Transverse colon (tissue), 4 donors: ENCODE results near the gene ZNF490. TPM values are rescaled to one million over a fixed set of nuclear protein-coding genes. Genes with fewer than 3 reads are reported as not detected.
"Not testable (repeated sequence)": the region's sequence is repeated elsewhere in the genome, so short reads cannot be mapped to it uniquely, and the experiment has no call there.

Source experiments
- DNase-seq: peaks from one replicate; pipeline ENCODE4 v3.0.0-alpha.2; 2019
- H3K27ac ChIP-seq, 4 donors: fragments of 200-600 bp; sonication (generic); 2 replicates each; pipeline ENCODE4 v1.5.1; 2016 to 2018; ENCODE audit warnings: inconsistent platforms in 4 of 4
- H3K27me3 ChIP-seq: fragments of 200-600 bp; sonication (generic); 2 replicates; pipeline ENCODE4 v1.5.1; 2017; ENCODE audit warnings: inconsistent platforms
- H3K36me3 ChIP-seq, 4 donors: fragments of 200-600 bp; sonication (generic); 2 replicates each; pipeline ENCODE4 v1.5.1; 2017 to 2019; ENCODE audit warnings: inconsistent platforms in 4 of 4
- H3K4me1 ChIP-seq, 4 donors: fragments of 200-600 bp; sonication (generic); 2 replicates each; pipeline ENCODE4 v1.5.1; 2017 to 2020; ENCODE audit warnings: inconsistent platforms in 4 of 4
- H3K4me3 ChIP-seq, 4 donors: fragments of 200-600 bp; sonication (generic); 1 replicate in 1 of 4; 2 replicates in 3 of 4; pipeline versions ENCODE4 v1.5.1 to v1.6.1; 2017 to 2019; ENCODE audit warnings: inconsistent platforms in 4 of 4
- H3K9me3 ChIP-seq, 2 donors: fragments of 200-600 bp; sonication (generic); 2 replicates each; pipeline ENCODE4 v1.5.1; 2017 to 2019; ENCODE audit warnings: inconsistent platforms in 2 of 2
- CTCF ChIP-seq, 5 experiments: fragments of 200-600 bp in 3 of 5; fragments of 450-650 bp in 2 of 5; sonication (generic) in 3 of 5; IDR thresholded peaks; 1 replicate in 2 of 5; 2 replicates in 3 of 5; pipeline ENCODE4 v1.5.1; 2016 to 2017; ENCODE audit warnings: antibody characterized with exemption in 5 of 5, inconsistent platforms in 3 of 5, mild to moderate bottlenecking in 2 of 5, moderate library complexity in 1 of 5
- EP300 ChIP-seq: sonication (generic); formaldehyde crosslinking; IDR thresholded peaks from one replicate; pipeline ENCODE4 v1.6.1; 2017; ENCODE audit warnings: antibody characterized with exemption, low read depth
- POLR2A ChIP-seq: fragments of 450-650 bp; IDR thresholded peaks from one replicate; pipeline ENCODE4 v1.6.1; 2016; ENCODE audit warnings: antibody characterized with exemption, mild to moderate bottlenecking, moderate library complexity
- POLR2AphosphoS5 ChIP-seq, 3 donors: sonication (generic); formaldehyde crosslinking; IDR thresholded peaks; one replicate each; pipeline ENCODE4 v1.6.1; 2016; ENCODE audit warnings: antibody characterized with exemption in 3 of 3
- WGBS, 2 donors: methylation state at CpG; one replicate each; pipeline ENCODE4 v1.1.5; 2018; ENCODE audit warnings: low coverage in 1 of 2; 5-methylcytosine and 5-hydroxymethylcytosine counted together
- in situ Hi-C, 4 donors: fragments of 200-750 bp; cut with MboI; loops; one replicate each; pipeline versions ENCODE4 v1.15.0 to v1.15.1; 2017; ENCODE audit warnings: low sequenced_read_pairs in 3 of 4, low pct_ligation_motif_present in 1 of 4, low pct_unique_long_range_greater_than_20kb in 1 of 4
- intact Hi-C: fragments of 100-400 bp; cut with DNase I; formaldehyde crosslinking; loops from one replicate; pipeline ENCODE4 v1.15.1; 2023; ENCODE audit warnings: low total_unique reads
- total RNA-seq, 4 donors: library from RNA; depleted of rRNA; stranded (reverse); fragments of >200 nt; gene quantifications; one replicate each; pipeline ENCODE4 v1.1.0, GENCODE V29; 2016

The ZNF490 gene
- total RNA-seq, 4 donors from 2014 or later = 6.7 to 54.9 (median 10.8) TPM

DNA sequence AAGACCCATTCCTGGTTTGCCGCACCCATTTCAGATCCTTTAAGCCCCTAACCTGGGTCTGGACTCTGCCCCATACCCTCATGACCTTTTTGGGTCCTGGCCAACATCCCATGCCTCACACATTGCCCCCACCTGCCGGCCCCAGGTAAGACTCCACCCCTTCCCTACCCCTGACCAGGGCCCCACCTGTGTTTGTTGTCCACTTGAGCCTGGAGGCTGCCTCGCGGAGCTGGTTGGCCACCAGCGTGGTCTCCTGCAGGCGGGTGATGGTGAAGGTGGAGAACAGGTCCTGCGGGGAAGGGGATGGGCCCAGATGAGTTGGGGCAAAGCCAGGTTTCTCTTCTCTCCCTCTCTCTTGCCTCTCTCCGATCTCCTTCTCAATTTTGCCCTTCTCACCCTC, 36.4 kb upstream of the ZNF490 start:
- TF ChIP-seq POLR2AphosphoS5 (IDR thresholded peaks at IDR 0.05) (no peak), EP300 (no peak), CTCF (IDR thresholded peaks at IDR 0.05) (no peak), POLR2A (no peak)
- no peak overlapping the region for H3K27ac ChIP-seq
- no peaks in the 10 kb centered on the region for H3K27me3 ChIP-seq
- peaks cover 3 to 11% (median 9%) of the 10 kb centered on the region in 4 donors for H3K4me1 ChIP-seq
- DNase-seq = no peak
- intact Hi-C loops = no loop called here
- H3K36me3 ChIP-seq = no peaks in the 10 kb centered on the region
- H3K9me3 ChIP-seq = no peaks in the 10 kb centered on the region
- peak overlapping the region in 1 of 4 donors; percentile 36 for H3K4me3 ChIP-seq
- 72% methylated on average over 8 of the region's 8 CpGs; no CpG with 5 or more reads in 1 of the 2 donors for WGBS, 2 donors
- in situ Hi-C loops = no loop called here

DNA sequence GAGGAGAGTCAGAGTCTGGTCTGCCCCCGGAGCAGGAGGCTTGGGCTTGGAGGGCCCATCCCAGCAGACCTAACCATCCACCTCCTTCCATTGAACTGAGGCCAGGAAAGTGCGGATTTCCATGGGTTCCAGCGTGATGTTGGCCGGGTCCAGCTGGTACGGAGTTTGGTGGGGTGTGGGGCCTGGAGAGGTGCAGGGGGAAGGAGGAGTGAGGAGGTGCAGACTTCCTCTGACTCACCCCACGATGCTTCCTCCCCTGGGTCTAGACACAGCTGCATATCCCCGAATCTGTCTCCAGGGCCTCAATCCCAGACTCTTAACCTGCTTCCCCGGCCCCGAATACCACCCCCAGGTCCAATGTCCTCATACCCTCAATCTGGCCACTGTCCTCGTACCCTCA, 35.9 kb upstream of the ZNF490 start:
- Histone ChIP-seq H3K27me3 (no peaks in the 10 kb centered on the region), H3K4me3 (no peak overlapping the region), H3K36me3 (no peaks in the 10 kb centered on the region), H3K4me1 (peaks cover 3 to 11% (median 9%) of the 10 kb centered on the region in 4 donors), H3K9me3 (no peaks in the 10 kb centered on the region), H3K27ac (no peak overlapping the region)
- in situ Hi-C loops (no loop called here), intact Hi-C loops (no loop called here)
- no peak for TF ChIP-seq EP300
- no peak for TF ChIP-seq POLR2A
- TF ChIP-seq CTCF (IDR thresholded peaks at IDR 0.05) = no peak
- TF ChIP-seq POLR2AphosphoS5 (IDR thresholded peaks at IDR 0.05) = no peak
- WGBS, 2 donors = 90% methylated on average over 10 of the region's 10 CpGs; no CpG with 5 or more reads in 1 of the 2 donors
- DNase-seq = no peak

DNA sequence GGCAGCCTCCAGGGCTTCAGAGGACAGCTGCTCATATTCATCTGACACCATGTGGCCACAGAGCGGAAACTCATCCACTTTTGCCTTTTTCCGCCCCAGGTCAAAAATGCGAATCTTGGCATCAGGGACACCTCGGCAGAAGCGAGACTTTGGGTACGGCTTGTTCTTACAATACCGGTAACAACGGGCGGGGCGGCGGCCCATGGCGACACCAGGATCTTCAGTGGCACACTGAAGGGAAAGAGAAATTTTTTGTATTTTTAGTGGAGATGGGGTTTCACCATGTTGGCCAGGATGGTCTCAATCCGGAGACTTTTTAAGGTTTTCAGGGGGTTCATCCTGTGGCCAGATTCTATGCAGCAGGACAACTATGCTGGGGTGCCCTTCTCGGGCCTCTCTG, 33.1 kb upstream of the ZNF490 start:
- intact Hi-C loops, H3K9me3 ChIP-seq, in situ Hi-C loops, H3K27ac ChIP-seq, DNase-seq, H3K4me3 ChIP-seq, H3K27me3 ChIP-seq, H3K36me3 ChIP-seq: not testable (repeated sequence)
- WGBS, 2 donors = 98 to 100% methylated on average over 2 to 14 of the region's 14 CpGs
- peaks cover 3 to 17% (median 15%) of the 10 kb centered on the region in 4 donors for H3K4me1 ChIP-seq

DNA sequence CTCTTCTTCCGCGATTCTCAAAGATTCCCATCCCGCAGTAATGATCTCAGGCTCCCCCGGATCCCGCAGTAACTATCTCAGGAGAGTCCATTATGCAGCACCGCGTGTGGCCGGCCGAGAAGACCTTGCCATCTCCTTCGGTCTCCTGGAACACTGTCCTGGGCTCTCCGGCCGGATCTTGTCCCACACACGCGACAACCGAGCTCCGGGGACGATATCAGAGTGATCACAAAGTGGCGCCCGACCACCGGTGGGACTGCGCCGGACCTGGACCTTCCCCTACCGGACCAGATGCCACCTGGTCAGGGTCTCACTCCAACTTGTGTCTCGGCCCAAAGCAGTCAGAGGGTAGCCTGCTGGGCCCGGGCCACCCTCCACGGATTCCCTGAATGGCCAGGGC, 31.9 kb upstream of the ZNF490 start:
- Histone ChIP-seq H3K36me3 (no peaks in the 10 kb centered on the region), H3K27ac (no peak overlapping the region), H3K27me3 (no peaks in the 10 kb centered on the region), H3K9me3 (no peaks in the 10 kb centered on the region), H3K4me1 (peaks cover 0 to 6% (median 5%) of the 10 kb centered on the region in 4 donors), H3K4me3 (no peak overlapping the region)
- 97 to 98% methylated on average over 8 to 21 of the region's 26 CpGs for WGBS, 2 donors
- intact Hi-C loops = no loop called here
- DNase-seq = no peak
- TF ChIP-seq POLR2A (no peak), CTCF (IDR thresholded peaks at IDR 0.05) (no peak), EP300 (no peak), POLR2AphosphoS5 (IDR thresholded peaks at IDR 0.05) (no peak)
- in situ Hi-C loops = no loop called here

DNA sequence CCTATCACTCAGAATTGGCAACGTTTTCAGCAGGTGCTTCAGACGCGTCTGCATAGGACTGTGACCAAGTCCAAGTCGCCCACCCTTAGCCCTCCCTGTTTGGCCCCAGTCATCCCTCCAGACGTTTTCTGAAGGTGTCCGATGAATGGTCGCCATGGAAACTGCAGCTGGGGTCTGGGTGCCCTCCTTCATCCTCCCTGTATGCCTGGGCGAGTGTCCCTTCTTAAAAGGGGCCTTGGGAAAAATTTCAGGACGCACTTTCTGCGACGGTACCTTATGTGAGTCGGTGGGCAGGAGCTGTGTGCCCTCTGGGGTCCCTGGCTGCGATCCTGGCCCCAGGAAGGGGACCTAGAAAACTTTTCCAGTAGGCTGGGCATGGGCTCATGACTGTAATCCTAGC, 30.8 kb upstream of the ZNF490 start:
- peaks cover 0 to 6% (median 5%) of the 10 kb centered on the region in 4 donors for H3K4me1 ChIP-seq
- H3K4me3 ChIP-seq = no peak overlapping the region
- no peak for DNase-seq
- no peak for TF ChIP-seq CTCF (IDR thresholded peaks at IDR 0.05)
- no peak for TF ChIP-seq EP300
- no peak for TF ChIP-seq POLR2AphosphoS5 (IDR thresholded peaks at IDR 0.05)
- TF ChIP-seq POLR2A = no peak
- H3K27me3 ChIP-seq = no peaks in the 10 kb centered on the region
- in situ Hi-C loops = no loop called here
- no peak overlapping the region for H3K27ac ChIP-seq
- H3K9me3 ChIP-seq = no peaks in the 10 kb centered on the region
- intact Hi-C loops = no loop called here
- WGBS, 2 donors = 76% methylated on average over 13 of the region's 13 CpGs; no CpG with 5 or more reads in 1 of the 2 donors
- H3K36me3 ChIP-seq = no peaks in the 10 kb centered on the region
